ENCODE measurements around the gene UBE2J2.
"Not testable (repeated sequence)": the region's sequence is repeated elsewhere in the genome, so short reads cannot be mapped to it uniquely, and the experiment has no call there.

Gene UBE2J2

DNA sequence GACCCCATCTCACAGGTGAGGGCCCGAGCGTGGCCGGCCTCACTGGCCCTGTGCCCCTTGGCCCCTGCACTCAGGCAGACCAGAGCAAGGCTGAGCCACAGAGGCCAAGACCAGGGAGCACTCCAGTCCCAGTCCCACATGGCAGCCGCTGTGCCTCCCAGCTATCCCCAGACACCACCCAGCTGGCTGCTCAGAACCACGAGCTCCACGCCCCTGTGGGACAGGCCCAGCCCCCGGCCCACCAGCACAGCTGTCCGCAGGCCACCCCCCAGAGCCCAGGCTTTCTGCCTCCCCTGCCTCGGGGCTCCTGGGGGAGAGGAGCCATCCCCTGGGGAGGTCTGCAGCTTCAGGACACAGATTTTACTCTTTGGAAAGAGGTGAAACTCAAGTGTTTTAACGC lies 18.0 kb downstream of the UBE2J2 start:
- H3K36me3 ChIP-seq (ENCODE audit: insufficient read depth, low read depth, low read length), result peaks cover 55% of the 10 kb centered on the region
- H3K4me3 ChIP-seq (ENCODE audit: low read length), result no peak overlapping the region

DNA sequence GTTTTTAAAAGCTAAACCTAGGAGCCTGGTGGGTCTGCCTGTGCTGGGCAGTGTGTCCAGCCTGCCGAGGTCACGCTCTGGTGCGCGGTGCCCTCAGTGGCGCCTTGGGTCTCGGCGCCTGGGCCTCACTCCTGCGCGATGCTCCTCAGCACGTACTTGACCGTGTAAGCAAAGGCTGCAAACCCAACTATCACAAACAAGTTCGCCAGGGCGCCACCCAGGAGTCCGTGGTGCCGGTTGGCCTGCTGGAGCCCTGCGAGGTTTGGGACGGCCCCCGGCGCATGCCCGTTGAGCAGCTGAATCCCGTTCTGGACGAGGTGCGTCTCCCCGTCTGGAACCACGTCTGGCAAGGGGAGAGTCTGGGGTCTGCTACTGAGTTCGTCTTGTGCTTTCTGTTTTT lies 18.6 kb downstream of the UBE2J2 start:
- H3K4me3 ChIP-seq (ENCODE audit: low read length), result no peak overlapping the region
- no peaks in the 10 kb centered on the region for H3K9me3 ChIP-seq (ENCODE audit: insufficient read depth, low read depth, low read length)
- H3K4me1 ChIP-seq (ENCODE audit: insufficient read depth, low read length), result 0 out of 2 replicates have a peak, but pooled peaks cover 3% of the 10 kb centered on the region
- H3K36me3 ChIP-seq (ENCODE audit: insufficient read depth, low read depth, low read length), result peaks cover 51% of the 10 kb centered on the region
- H3K27ac ChIP-seq (ENCODE audit: low read length), result no peak overlapping the region
- no peaks in the 10 kb centered on the region for H3K27me3 ChIP-seq (ENCODE audit: insufficient read depth, low read length)
- H3K9ac ChIP-seq (ENCODE audit: low read depth, low read length), result no peak overlapping the region

More for the DNA sequence above, 18.0 kb downstream of the UBE2J2 start:
- H3K27ac ChIP-seq (ENCODE audit: low read length), result no peak overlapping the region
- no peaks in the 10 kb centered on the region for H3K9me3 ChIP-seq (ENCODE audit: insufficient read depth, low read depth, low read length)
- H3K27me3 ChIP-seq (ENCODE audit: insufficient read depth, low read length), result no peaks in the 10 kb centered on the region
- 0 out of 2 replicates have a peak, but pooled peaks cover 3% of the 10 kb centered on the region for H3K4me1 ChIP-seq (ENCODE audit: insufficient read depth, low read length)
- no peak overlapping the region for H3K9ac ChIP-seq (ENCODE audit: low read depth, low read length)

GRCh38 chr1:1254667-1254998 lies 19.0 kb downstream of the UBE2J2 start:
- Histone ChIP-seq H3K27ac (ENCODE audit: low read length) (no peak overlapping the region), H3K4me1 (ENCODE audit: insufficient read depth, low read length) (0 out of 2 replicates have a peak, but pooled peaks cover 3% of the 10 kb centered on the region), H3K9me3 (ENCODE audit: insufficient read depth, low read depth, low read length) (no peaks in the 10 kb centered on the region), H3K4me3 (ENCODE audit: low read length) (no peak overlapping the region), H3K9ac (ENCODE audit: low read depth, low read length) (no peak overlapping the region), H3K36me3 (ENCODE audit: insufficient read depth, low read depth, low read length) (peaks cover 47% of the 10 kb centered on the region), H3K27me3 (ENCODE audit: insufficient read depth, low read length) (no peaks in the 10 kb centered on the region)

GRCh38 chr1:1253972-1254666 lies 19.5 kb downstream of the UBE2J2 start:
- Histone ChIP-seq H3K9me3 (ENCODE audit: insufficient read depth, low read depth, low read length) (no peaks in the 10 kb centered on the region), H3K4me1 (ENCODE audit: insufficient read depth, low read length) (0 out of 2 replicates have a peak, but pooled peaks cover 3% of the 10 kb centered on the region), H3K9ac (ENCODE audit: low read depth, low read length) (no peak overlapping the region), H3K36me3 (ENCODE audit: insufficient read depth, low read depth, low read length) (peaks cover 43% of the 10 kb centered on the region), H3K4me3 (ENCODE audit: low read length) (no peak overlapping the region), H3K27me3 (ENCODE audit: insufficient read depth, low read length) (no peaks in the 10 kb centered on the region), H3K27ac (ENCODE audit: low read length) (no peak overlapping the region)

DNA sequence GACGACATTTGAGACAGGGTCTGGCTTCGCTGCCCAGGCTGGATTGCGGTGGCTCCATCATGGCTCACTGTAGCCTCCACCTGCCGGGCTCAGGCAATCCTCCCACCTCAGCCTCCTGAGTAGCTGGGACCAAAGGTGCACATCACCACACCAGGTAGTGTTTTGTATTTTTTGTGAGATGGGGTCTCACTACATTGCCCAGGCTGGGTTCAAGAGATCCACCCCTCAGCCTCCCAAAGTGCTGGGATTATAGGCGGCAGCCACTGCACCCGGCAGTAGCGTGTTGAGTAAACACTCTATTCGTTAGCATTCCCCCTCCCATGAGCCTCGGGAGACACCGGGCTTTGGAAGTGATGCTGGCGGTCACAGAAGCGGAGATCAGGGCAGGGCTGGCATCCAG lies 20.3 kb downstream of the UBE2J2 start:
- H3K27ac ChIP-seq (ENCODE audit: low read length), result no peak overlapping the region
- H3K36me3 ChIP-seq (ENCODE audit: insufficient read depth, low read depth, low read length), result peaks cover 37% of the 10 kb centered on the region
- H3K27me3 ChIP-seq (ENCODE audit: insufficient read depth, low read length), result no peaks in the 10 kb centered on the region
- H3K4me3 ChIP-seq (ENCODE audit: low read length), result no peak overlapping the region
- no peaks in the 10 kb centered on the region for H3K9me3 ChIP-seq (ENCODE audit: insufficient read depth, low read depth, low read length)
- H3K4me1 ChIP-seq (ENCODE audit: insufficient read depth, low read length), result 0 out of 2 replicates have a peak, but pooled peaks cover 3% of the 10 kb centered on the region
- no peak overlapping the region for H3K9ac ChIP-seq (ENCODE audit: low read depth, low read length)

GRCh38 chr1:1250786-1251284 lies 22.8 kb downstream of the UBE2J2 start:
- Histone ChIP-seq H3K4me3 (ENCODE audit: low read length) (no peak overlapping the region), H3K9me3 (ENCODE audit: insufficient read depth, low read depth, low read length) (no peaks in the 10 kb centered on the region), H3K36me3 (ENCODE audit: insufficient read depth, low read depth, low read length) (peaks cover 25% of the 10 kb centered on the region), H3K27ac (ENCODE audit: low read length) (no peak overlapping the region), H3K27me3 (ENCODE audit: insufficient read depth, low read length) (peaks cover 23% of the 10 kb centered on the region), H3K9ac (ENCODE audit: low read depth, low read length) (no peak overlapping the region), H3K4me1 (ENCODE audit: insufficient read depth, low read length) (no peaks in the 10 kb centered on the region)

DNA sequence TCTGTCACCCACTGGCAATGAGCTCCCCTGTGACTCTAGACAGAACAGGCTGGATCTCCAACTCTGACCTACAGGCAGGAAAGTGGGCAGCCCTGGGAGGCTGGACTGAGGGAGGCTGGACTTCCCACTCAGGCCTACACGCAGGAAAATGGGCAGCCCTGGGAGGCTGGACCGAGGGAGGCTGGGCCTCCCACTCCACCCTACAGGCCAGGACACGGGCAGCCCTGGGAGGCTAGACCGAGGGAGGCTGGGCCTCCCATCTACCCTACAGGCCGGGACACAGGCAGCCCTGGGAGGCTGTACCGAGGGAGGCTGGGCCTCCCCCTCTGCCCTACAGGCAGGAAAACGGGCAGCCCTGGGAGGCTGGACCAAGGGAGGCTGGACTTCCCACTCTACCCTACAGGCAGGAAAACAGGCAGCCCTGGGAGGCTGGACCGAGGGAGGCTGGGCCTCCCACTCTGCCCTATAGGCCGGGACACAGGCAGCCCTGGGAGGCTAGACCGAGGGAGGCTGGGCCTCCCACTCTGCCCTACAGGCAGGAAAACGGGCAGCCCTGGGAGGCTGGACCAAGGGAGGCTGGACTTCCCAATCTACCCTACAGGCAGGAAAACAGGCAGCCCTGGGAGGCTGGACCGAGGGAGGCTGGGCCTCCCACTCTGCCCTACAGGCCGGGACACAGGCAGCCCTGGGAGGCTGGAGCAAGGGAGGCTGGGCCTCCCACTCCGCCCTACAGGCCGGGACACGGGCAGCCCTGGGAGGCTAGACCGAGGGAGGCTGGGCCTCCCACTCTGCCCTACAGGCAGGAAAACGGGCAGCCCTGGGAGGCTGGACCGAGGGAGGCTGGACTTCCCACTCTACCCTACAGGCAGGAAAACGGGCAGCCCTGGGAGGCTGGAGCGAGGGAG lies 25.4 kb downstream of the UBE2J2 start:
- not testable (repeated sequence) for H3K9me3 ChIP-seq (ENCODE audit: insufficient read depth, low read depth, low read length); H3K9ac ChIP-seq (ENCODE audit: low read depth, low read length); H3K4me3 ChIP-seq (ENCODE audit: low read length); H3K27ac ChIP-seq (ENCODE audit: low read length); H3K36me3 ChIP-seq (ENCODE audit: insufficient read depth, low read depth, low read length); H3K4me1 ChIP-seq (ENCODE audit: insufficient read depth, low read length)
- peaks cover 29% of the 10 kb centered on the region for H3K27me3 ChIP-seq (ENCODE audit: insufficient read depth, low read length)

DNA sequence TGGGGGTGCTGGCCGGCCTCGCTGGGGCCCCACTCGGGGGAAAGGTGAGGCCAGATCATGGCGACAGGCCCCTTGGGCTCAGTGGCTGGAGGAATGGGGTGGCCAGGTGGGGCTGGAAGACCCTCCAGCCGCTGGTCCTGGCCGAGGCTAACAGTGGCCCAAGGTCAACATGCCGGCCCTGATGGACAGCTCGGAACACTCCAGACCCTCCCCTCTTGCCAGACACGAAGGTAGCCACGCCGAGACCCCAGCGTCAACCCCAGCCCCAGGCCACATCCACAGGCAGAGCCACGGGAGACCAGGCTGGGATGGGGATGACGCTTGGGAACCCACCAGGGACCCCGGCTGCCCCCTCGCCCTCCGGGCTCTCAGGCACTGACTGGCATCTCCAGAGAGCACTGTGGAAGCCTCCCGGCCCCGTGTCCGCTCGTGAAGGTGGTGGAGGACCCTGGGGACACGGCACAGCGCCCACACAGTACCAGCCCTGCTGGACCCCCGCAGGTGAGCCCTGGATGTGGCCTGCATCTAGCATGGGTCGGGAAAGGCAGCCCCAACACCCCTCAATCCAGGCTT lies 26.2 kb downstream of the UBE2J2 start:
- Histone ChIP-seq H3K27ac (ENCODE audit: low read length) (no peak overlapping the region), H3K4me3 (ENCODE audit: low read length) (no peak overlapping the region; the same call in 1 of the 2 replicates), H3K4me1 (ENCODE audit: insufficient read depth, low read length) (no peaks in the 10 kb centered on the region), H3K9ac (ENCODE audit: low read depth, low read length) (no peak overlapping the region), H3K36me3 (ENCODE audit: insufficient read depth, low read depth, low read length) (no peaks in the 10 kb centered on the region), H3K27me3 (ENCODE audit: insufficient read depth, low read length) (peaks cover 29% of the 10 kb centered on the region), H3K9me3 (ENCODE audit: insufficient read depth, low read depth, low read length) (no peaks in the 10 kb centered on the region)

- no peaks in the 10 kb centered on the region for H3K9me3 ChIP-seq (ENCODE audit: insufficient read depth, low read depth, low read length)
- peak within 1 kb of the TSS; percentile 14; the same call in 1 of the 2 replicates for H3K4me3 ChIP-seq (ENCODE audit: low read length)
- peaks cover 29% of the 10 kb centered on the region for H3K27me3 ChIP-seq (ENCODE audit: insufficient read depth, low read length)
- no peaks in the 10 kb centered on the region for H3K36me3 ChIP-seq (ENCODE audit: insufficient read depth, low read depth, low read length)
- no peak within 1 kb of the TSS for H3K9ac ChIP-seq (ENCODE audit: low read depth, low read length)
- H3K27ac ChIP-seq (ENCODE audit: low read length), result no peak within 1 kb of the TSS
- no peaks in the 10 kb centered on the region for H3K4me1 ChIP-seq (ENCODE audit: insufficient read depth, low read length)
Observed at GRCh38 chr1:1246577-1247340, 26.9 kb downstream of the UBE2J2 start, which contains the start of gene C1QTNF12. C1QTNF12 (minus strand) TSS chr1:1246722; CDS start chr1:1246690, 32 bp downstream.

GRCh38 chr1:1245817-1246576 lies 27.7 kb downstream of the UBE2J2 start:
- Histone ChIP-seq H3K4me3 (ENCODE audit: low read length) (no peak overlapping the region), H3K9me3 (ENCODE audit: insufficient read depth, low read depth, low read length) (no peaks in the 10 kb centered on the region), H3K4me1 (ENCODE audit: insufficient read depth, low read length) (no peaks in the 10 kb centered on the region), H3K27me3 (ENCODE audit: insufficient read depth, low read length) (peaks cover 29% of the 10 kb centered on the region), H3K36me3 (ENCODE audit: insufficient read depth, low read depth, low read length) (no peaks in the 10 kb centered on the region), H3K9ac (ENCODE audit: low read depth, low read length) (no peak overlapping the region), H3K27ac (ENCODE audit: low read length) (no peak overlapping the region)

Measured in iPS-20b (cell line).